HL-60 (cell line): Measurements from ENCODE around the gene CTNNA2.

Experiments
- DNase-seq, 2 experiments: peaks; one replicate each; pipeline ENCODE4 v3.0.0-alpha.2; 2010 to 2020; ENCODE audit warnings: low read depth in 1 of 2, low spot score in 1 of 2
- H3K27ac ChIP-seq: fragments of 250-450 bp; sonication (Bioruptor Pico); replicated peaks from 2 replicates; pipeline ENCODE4 v1.5.1; 2020; ENCODE audit warnings: mild to moderate bottlenecking, moderate library complexity
- H3K27me3 ChIP-seq: fragments of 250-450 bp; sonication (Bioruptor Pico); 2 replicates; pipeline ENCODE4 v1.5.1; 2021; ENCODE audit warnings: mild to moderate bottlenecking, moderate library complexity; ENCODE audit not compliant: insufficient read depth, poor library complexity, severe bottlenecking
- H3K4me3 ChIP-seq: replicated peaks from 2 replicates; pipeline ENCODE4 v1.5.1; 2011; ENCODE audit warnings: mild to moderate bottlenecking, control low read depth, low read length; ENCODE audit not compliant: insufficient read depth
- GABPA ChIP-seq: IDR thresholded peaks from 2 replicates; pipeline ENCODE4 v1.6.1; 2012; ENCODE audit warnings: low read depth
- POLR2AphosphoS5 ChIP-seq: IDR thresholded peaks from 2 replicates; pipeline ENCODE4 v1.6.1; 2012; ENCODE audit warnings: low read depth
- SPI1 ChIP-seq: IDR thresholded peaks from 2 replicates; pipeline ENCODE4 v1.6.1; 2012; ENCODE audit warnings: low read depth, mild to moderate bottlenecking, borderline replicate concordance
- TF ChIP-seq, protein P1 (sequence below): IDR thresholded peaks from one replicate; pipeline ENCODE4 v1.5.1; 2011; ENCODE audit warnings: low read length, control low read depth, inconsistent platforms; ENCODE audit not compliant: insufficient read depth
- TF ChIP-seq, protein P2 (sequence below): IDR thresholded peaks from 2 replicates; pipeline ENCODE4 v1.6.1; 2012; ENCODE audit warnings: low read depth; ENCODE audit not compliant: insufficient replicate concordance

The CTNNA2 gene

DNA sequence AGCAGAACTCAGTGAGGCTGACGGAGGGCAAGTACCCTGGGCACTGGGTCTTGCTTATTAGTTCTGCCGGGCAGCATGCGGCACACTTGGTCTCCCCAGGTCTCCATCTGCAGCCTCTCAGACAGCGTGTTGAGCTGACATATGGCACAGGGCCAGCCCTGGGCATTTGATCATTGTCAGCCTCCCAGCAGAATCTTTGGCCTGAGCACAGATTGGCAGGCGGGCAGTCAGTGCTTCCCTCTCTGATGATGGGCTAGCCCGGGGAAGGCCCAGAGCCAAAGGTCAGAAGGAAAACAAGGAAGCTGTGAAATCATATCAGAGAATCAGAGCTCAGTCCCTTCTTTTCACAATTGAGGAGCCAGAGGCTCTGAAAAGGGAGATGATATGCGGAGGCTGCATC, 941.8 kb downstream of the CTNNA2 start:
- H3K27ac ChIP-seq: no peak overlapping the region
- H3K27me3 ChIP-seq: no peaks in the 10 kb centered on the region
- no peak overlapping the region for H3K4me3 ChIP-seq
- no peak for DNase-seq
- TF ChIP-seq GABPA: no peak
- no peak for TF ChIP-seq POLR2AphosphoS5
- TF ChIP-seq, protein P1, sequence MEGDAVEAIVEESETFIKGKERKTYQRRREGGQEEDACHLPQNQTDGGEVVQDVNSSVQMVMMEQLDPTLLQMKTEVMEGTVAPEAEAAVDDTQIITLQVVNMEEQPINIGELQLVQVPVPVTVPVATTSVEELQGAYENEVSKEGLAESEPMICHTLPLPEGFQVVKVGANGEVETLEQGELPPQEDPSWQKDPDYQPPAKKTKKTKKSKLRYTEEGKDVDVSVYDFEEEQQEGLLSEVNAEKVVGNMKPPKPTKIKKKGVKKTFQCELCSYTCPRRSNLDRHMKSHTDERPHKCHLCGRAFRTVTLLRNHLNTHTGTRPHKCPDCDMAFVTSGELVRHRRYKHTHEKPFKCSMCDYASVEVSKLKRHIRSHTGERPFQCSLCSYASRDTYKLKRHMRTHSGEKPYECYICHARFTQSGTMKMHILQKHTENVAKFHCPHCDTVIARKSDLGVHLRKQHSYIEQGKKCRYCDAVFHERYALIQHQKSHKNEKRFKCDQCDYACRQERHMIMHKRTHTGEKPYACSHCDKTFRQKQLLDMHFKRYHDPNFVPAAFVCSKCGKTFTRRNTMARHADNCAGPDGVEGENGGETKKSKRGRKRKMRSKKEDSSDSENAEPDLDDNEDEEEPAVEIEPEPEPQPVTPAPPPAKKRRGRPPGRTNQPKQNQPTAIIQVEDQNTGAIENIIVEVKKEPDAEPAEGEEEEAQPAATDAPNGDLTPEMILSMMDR: no peak
- TF ChIP-seq, protein P2, sequence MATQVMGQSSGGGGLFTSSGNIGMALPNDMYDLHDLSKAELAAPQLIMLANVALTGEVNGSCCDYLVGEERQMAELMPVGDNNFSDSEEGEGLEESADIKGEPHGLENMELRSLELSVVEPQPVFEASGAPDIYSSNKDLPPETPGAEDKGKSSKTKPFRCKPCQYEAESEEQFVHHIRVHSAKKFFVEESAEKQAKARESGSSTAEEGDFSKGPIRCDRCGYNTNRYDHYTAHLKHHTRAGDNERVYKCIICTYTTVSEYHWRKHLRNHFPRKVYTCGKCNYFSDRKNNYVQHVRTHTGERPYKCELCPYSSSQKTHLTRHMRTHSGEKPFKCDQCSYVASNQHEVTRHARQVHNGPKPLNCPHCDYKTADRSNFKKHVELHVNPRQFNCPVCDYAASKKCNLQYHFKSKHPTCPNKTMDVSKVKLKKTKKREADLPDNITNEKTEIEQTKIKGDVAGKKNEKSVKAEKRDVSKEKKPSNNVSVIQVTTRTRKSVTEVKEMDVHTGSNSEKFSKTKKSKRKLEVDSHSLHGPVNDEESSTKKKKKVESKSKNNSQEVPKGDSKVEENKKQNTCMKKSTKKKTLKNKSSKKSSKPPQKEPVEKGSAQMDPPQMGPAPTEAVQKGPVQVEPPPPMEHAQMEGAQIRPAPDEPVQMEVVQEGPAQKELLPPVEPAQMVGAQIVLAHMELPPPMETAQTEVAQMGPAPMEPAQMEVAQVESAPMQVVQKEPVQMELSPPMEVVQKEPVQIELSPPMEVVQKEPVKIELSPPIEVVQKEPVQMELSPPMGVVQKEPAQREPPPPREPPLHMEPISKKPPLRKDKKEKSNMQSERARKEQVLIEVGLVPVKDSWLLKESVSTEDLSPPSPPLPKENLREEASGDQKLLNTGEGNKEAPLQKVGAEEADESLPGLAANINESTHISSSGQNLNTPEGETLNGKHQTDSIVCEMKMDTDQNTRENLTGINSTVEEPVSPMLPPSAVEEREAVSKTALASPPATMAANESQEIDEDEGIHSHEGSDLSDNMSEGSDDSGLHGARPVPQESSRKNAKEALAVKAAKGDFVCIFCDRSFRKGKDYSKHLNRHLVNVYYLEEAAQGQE: no peak
- no peak for TF ChIP-seq SPI1

DNA sequence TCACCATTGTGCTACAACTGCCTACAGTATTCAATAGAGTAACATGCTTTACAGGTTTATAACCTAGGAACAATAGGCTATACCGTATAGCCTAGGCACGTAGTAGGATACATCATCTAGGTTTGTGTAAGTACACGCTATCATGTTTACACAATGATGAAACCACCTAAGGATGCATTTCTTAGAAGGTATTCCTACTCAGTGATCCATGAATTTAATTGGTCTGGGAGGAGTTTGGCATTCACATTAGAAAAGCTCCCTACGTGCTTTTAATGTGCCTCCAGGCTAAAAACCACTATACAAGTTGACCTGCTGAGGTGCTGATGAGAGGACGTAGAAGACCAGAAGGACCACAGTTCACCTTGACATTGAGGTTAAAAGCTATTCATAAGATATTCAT, 946.2 kb downstream of the CTNNA2 start:
- H3K27me3 ChIP-seq: no peaks in the 10 kb centered on the region
- no peak overlapping the region for H3K27ac ChIP-seq
- TF ChIP-seq POLR2AphosphoS5 (no peak), GABPA (no peak), SPI1 (no peak)
- TF ChIP-seq, protein P1: no peak
- TF ChIP-seq, protein P2: no peak
- no peak overlapping the region for H3K4me3 ChIP-seq
- DNase-seq: no peak

DNA sequence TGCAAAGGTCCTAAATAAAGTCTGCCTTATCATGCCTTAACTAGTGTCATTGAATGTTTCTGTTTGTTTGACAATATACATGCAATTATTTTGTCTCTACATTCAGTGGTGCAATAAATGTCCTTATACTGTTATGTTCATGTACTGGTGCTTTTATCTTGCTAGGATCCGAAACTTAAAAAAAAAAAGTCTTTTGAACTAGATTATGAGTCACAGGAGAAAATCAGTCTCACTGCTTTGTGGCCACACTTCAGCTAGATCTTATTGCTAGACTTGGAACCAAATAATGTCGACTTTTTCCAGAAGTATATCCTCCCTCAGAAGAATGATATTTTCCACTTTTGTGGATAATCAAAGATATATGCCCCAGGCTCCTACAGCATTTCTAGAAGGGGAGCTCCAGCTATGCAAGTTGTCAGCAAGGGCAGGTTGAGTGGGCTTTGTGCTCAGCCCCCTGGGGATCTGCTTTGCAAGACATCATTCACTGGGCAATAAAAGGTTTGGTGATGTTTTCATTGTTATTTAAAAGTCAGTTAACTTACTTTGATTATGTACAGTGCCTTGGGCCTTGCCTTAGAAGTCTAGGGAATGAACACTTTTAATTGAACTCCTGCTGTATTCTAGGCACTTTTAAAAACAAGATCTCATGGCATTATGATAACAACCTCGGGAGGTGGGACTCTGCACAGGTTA, 948.8 kb downstream of the CTNNA2 start:
- no peak overlapping the region for H3K4me3 ChIP-seq
- H3K27me3 ChIP-seq: no peaks in the 10 kb centered on the region
- DNase-seq: no peak
- H3K27ac ChIP-seq: no peak overlapping the region
- TF ChIP-seq, protein P1: no peak
- TF ChIP-seq, protein P2: no peak
- no peak for TF ChIP-seq GABPA
- no peak for TF ChIP-seq SPI1
- no peak for TF ChIP-seq POLR2AphosphoS5
